ENCODE data around the gene IL1R2.

IL1R2 gene

GRCh38 chr2:102024410-102024809, 32.6 kb downstream of the IL1R2 start:
- DNase-seq, result no peak

GRCh38 chr2:102025016-102025501, 33.3 kb downstream of the IL1R2 start:
- no peak for DNase-seq

GRCh38 chr2:102025583-102026267, 34.0 kb downstream of the IL1R2 start:
- no peak for DNase-seq

- no peak for DNase-seq
Measured at GRCh38 chr2:102027036-102027980, 35.5 kb downstream of the IL1R2 start.

GRCh38 chr2:102028470-102028869, 36.7 kb downstream of the IL1R2 start:
- no peak for DNase-seq

GRCh38 chr2:102029405-102029804, 37.6 kb downstream of the IL1R2 start:
- DNase-seq, result no peak

GRCh38 chr2:102029952-102030351, 38.2 kb downstream of the IL1R2 start:
- no peak for DNase-seq

GRCh38 chr2:102030502-102030854, 38.7 kb downstream of the IL1R2 start:
- no peak for DNase-seq

- no peak for DNase-seq
Measured at GRCh38 chr2:102030855-102031527, 39.2 kb downstream of the IL1R2 start.

- DNase-seq, result no peak
Measured at GRCh38 chr2:102032368-102033030, 40.7 kb downstream of the IL1R2 start.

GRCh38 chr2:102033031-102033749, 41.4 kb downstream of the IL1R2 start:
- DNase-seq, result peak in 1 of 2 experiments; percentile 3

- no peak for DNase-seq
Measured at GRCh38 chr2:102033750-102034682, 42.3 kb downstream of the IL1R2 start.

GRCh38 chr2:102034683-102035548, 43.2 kb downstream of the IL1R2 start:
- DNase-seq, result no peak

- no peak for DNase-seq
Measured at GRCh38 chr2:102037681-102038080, 45.9 kb downstream of the IL1R2 start.

- DNase-seq, result no peak
Measured at GRCh38 chr2:102040229-102040628, 48.5 kb downstream of the IL1R2 start.

GRCh38 chr2:102041351-102041750, 49.6 kb downstream of the IL1R2 start:
- no peak for DNase-seq

- DNase-seq, result no peak
Measured at GRCh38 chr2:102042196-102043081, 50.7 kb downstream of the IL1R2 start.

GRCh38 chr2:102043560-102043959, 51.8 kb downstream of the IL1R2 start:
- DNase-seq, result no peak
